ENCODE results near the gene CCDC127. TPM values are rescaled to one million over a fixed set of nuclear protein-coding genes. Genes with fewer than 3 reads are reported as not detected.

CCDC127 gene
- total and polyA plus RNA-seq, 9 donors = 2.5 to 9.9 (median 6.0) TPM

DNA sequence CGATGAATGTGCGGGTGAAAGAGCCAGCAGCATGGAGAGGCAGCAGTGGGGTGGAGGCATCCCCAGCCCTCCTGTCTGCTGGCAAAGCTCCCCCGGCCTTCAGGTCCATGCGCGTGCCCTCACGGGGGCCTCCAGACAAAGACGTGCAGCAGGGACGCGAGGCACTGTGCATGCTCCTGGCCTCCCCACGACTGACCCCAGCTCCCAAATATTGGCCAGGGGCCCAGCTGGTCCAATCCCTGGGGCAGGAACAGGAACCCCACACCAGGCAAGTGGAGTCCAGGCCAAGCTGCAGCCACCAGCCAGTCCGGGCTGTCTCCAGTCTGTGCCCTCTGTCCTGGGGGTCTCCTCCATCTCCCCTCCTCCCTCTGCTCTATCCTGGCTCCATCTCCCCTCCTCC is 60.2 kb downstream of the CCDC127 start:
- 84 to 89% (median 84%) methylated on average over 10 to 11 of the region's 11 CpGs for WGBS, 3 donors
- H3K27ac ChIP-seq = no peak overlapping the region
- DNase-seq = peak in 1 of 5 donors; percentile 7
- peaks cover 2% of the 10 kb centered on the region for H3K4me1 ChIP-seq (ENCODE audit: insufficient read depth)
- no peaks in the 10 kb centered on the region for H3K36me3 ChIP-seq
- no peaks in the 10 kb centered on the region for H3K27me3 ChIP-seq
- H3K9me3 ChIP-seq = no peaks in the 10 kb centered on the region
- intact Hi-C loops (cut with DNase I) = no loop called here
- no peak for TF ChIP-seq POLR2A (IDR thresholded peaks at IDR 0.05)
- TF ChIP-seq, protein P1, sequence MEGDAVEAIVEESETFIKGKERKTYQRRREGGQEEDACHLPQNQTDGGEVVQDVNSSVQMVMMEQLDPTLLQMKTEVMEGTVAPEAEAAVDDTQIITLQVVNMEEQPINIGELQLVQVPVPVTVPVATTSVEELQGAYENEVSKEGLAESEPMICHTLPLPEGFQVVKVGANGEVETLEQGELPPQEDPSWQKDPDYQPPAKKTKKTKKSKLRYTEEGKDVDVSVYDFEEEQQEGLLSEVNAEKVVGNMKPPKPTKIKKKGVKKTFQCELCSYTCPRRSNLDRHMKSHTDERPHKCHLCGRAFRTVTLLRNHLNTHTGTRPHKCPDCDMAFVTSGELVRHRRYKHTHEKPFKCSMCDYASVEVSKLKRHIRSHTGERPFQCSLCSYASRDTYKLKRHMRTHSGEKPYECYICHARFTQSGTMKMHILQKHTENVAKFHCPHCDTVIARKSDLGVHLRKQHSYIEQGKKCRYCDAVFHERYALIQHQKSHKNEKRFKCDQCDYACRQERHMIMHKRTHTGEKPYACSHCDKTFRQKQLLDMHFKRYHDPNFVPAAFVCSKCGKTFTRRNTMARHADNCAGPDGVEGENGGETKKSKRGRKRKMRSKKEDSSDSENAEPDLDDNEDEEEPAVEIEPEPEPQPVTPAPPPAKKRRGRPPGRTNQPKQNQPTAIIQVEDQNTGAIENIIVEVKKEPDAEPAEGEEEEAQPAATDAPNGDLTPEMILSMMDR (IDR thresholded peaks at IDR 0.05) = no peak
- no peak for TF ChIP-seq EP300 (IDR thresholded peaks at IDR 0.05)
- H3K4me3 ChIP-seq = no peak overlapping the region

DNA sequence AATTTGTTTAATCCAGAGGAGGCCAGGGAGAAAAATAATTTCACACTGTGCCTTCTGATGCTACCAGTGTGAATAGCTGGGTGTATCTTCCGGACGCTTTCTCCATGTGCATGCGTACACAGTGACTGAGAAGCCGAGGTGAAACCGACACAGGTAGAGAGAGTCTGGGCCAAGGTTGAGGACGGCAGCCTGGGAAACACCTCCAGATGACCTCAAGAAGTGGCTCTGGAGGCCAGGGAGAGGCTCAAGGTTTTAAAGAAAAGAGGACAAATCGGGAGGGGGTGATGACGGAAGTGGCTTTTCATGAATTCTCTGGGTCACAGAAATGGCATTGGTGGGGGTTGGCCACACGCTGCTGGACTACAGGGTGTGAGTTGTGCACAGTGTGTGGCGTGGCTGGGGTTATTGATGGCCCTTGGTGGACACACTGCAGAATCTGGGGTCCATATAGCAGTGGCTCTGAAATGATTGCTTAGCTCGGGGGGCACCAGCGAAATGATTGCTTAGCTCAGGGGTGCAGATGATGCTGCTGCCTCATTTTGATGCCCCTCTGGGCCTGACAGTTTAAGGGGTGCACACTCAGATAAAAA is 60.7 kb downstream of the CCDC127 start:
- WGBS, 3 donors = 91 to 94% (median 92%) methylated on average over 12 of the region's 12 CpGs
- Histone ChIP-seq H3K4me3 (no peak overlapping the region), H3K27me3 (no peaks in the 10 kb centered on the region), H3K36me3 (no peaks in the 10 kb centered on the region), H3K27ac (no peak overlapping the region), H3K9me3 (no peaks in the 10 kb centered on the region), H3K4me1 (ENCODE audit: insufficient read depth) (peaks cover 2% of the 10 kb centered on the region)
- intact Hi-C loops (cut with DNase I) = no loop called here
- no peak for TF ChIP-seq EP300 (IDR thresholded peaks at IDR 0.05)
- peak in 1 of 5 donors; percentile 3 for DNase-seq

DNA sequence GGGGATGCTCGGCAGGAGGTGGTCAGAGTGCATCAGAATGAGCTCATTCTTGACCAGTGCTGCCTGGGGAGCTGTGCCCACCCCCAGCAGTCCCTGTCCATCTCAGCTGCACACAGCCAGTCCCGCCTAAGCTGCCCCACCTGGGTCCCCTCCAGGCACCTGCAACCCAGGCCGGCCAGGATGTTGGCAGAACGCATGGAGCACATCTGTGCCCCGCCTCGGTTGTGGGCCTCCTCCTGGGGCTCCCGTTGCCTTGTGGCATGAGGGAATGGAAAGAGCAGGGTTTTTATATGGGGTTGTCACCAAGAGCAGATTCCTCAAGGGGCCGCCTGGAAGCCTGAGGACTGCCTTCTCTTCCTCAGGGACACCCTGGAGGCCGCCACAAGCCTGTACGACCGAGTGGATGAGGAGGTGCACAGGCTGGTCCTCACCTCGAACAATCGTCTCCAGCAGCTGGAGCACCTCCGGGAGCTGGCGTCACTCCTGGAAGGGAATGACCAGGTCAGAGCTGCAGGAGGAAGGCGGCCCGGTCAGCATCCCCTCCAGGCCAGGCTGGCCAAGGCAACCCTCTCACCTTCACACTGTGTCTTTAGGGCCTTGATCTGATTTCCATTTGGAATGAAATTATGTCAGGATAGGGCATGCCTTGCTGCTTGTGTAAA is 61.4 kb downstream of the CCDC127 start:
- intact Hi-C loops (cut with DNase I) = no loop called here
- TF ChIP-seq POLR2A (IDR thresholded peaks at IDR 0.05) (no peak), EP300 (IDR thresholded peaks at IDR 0.05) (no peak)
- TF ChIP-seq, protein P1 (IDR thresholded peaks at IDR 0.05) = no peak
- Histone ChIP-seq H3K27ac (no peak overlapping the region), H3K36me3 (no peaks in the 10 kb centered on the region), H3K9me3 (no peaks in the 10 kb centered on the region), H3K27me3 (no peaks in the 10 kb centered on the region), H3K4me1 (ENCODE audit: insufficient read depth) (peaks cover 2% of the 10 kb centered on the region), H3K4me3 (no peak overlapping the region)
- WGBS, 3 donors = 83 to 84% (median 84%) methylated on average over 17 of the region's 17 CpGs
- DNase-seq = no peak

DNA sequence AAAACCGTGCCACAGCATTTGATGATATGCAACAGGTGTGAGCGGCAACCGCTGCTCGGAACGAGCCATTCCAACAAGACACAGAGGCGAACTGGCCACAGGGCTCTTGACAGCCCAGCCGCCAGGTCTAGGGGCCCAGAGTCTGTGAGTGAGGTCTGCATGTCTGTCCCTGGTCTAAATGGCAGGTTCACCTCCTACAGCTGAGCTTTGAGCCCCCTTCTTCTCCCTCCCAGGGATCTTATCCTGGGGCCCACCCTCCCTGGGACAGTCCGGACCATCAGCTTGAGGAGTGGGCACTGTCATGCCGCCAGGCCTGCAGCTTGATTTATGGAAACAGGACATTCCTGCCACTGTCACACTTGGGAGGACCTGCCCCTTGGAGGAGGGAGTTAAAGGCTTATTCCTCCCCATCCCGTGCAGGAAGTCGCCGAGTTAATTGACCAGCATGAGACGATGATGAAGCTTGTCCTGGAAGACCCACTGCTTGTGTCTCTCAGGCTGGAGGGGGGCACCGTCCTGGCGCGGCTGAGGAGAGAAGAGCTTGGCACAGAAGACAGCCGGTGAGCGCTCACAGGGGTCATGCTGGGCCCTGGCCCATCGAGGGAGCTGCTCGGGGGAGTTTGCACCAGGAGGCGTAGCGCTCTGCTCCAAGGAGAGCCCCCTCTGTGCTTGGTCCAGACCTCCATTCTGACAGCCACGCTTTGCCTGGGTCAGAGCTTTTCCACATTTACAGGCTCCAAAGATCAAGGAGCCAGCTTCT is 62.1 kb downstream of the CCDC127 start:
- Histone ChIP-seq H3K4me1 (ENCODE audit: insufficient read depth) (peaks cover 2% of the 10 kb centered on the region), H3K9me3 (no peaks in the 10 kb centered on the region), H3K27ac (no peak overlapping the region), H3K27me3 (no peaks in the 10 kb centered on the region), H3K36me3 (no peaks in the 10 kb centered on the region), H3K4me3 (no peak overlapping the region)
- intact Hi-C loops (cut with DNase I) = no loop called here
- TF ChIP-seq, protein P1 (IDR thresholded peaks at IDR 0.05) = no peak
- TF ChIP-seq EP300 (IDR thresholded peaks at IDR 0.05) = no peak
- TF ChIP-seq POLR2A (IDR thresholded peaks at IDR 0.05) = no peak
- no peak for DNase-seq
- 89 to 90% (median 89%) methylated on average over 23 of the region's 23 CpGs for WGBS, 3 donors
